ENCODE results near the gene POU3F1.

Gene POU3F1

DNA sequence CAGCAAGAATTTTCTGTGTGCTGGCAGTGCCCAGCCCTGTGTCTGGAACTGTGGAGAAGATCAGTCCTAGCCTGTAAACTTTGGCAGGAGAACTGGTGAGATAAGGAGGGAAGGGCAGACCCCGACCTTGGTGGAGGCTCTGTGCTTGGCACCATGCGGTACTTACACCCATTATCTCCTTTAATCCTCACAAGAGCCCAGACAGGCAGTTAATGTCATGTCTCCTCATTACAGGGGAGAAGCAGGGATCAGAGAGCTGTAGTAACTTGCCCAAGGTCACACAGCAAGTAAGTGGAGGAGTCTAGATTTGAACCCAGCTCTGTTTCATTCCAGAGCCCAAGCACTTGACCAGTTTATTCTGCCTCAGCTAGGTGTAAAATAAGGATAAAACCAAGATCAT is 13.9 kb upstream of the POU3F1 start:
- H3K4me3 ChIP-seq (replicated peaks; ENCODE audit: low read depth, low read length): no peak overlapping the region
- no peak for DNase-seq (ENCODE audit: extremely low read depth, low read depth)
- TF ChIP-seq, protein P1, sequence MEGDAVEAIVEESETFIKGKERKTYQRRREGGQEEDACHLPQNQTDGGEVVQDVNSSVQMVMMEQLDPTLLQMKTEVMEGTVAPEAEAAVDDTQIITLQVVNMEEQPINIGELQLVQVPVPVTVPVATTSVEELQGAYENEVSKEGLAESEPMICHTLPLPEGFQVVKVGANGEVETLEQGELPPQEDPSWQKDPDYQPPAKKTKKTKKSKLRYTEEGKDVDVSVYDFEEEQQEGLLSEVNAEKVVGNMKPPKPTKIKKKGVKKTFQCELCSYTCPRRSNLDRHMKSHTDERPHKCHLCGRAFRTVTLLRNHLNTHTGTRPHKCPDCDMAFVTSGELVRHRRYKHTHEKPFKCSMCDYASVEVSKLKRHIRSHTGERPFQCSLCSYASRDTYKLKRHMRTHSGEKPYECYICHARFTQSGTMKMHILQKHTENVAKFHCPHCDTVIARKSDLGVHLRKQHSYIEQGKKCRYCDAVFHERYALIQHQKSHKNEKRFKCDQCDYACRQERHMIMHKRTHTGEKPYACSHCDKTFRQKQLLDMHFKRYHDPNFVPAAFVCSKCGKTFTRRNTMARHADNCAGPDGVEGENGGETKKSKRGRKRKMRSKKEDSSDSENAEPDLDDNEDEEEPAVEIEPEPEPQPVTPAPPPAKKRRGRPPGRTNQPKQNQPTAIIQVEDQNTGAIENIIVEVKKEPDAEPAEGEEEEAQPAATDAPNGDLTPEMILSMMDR (IDR thresholded peaks at IDR 0.05; ENCODE audit: low read depth, low read length, missing control alignments): no peak

- no peak overlapping the region for H3K4me3 ChIP-seq (replicated peaks; ENCODE audit: low read depth, low read length)
- TF ChIP-seq, protein P1 (IDR thresholded peaks at IDR 0.05; ENCODE audit: low read depth, low read length, missing control alignments): no peak
- no peak for DNase-seq (ENCODE audit: extremely low read depth, low read depth)
These were observed 13.2 kb upstream of the POU3F1 start for GRCh38 chr1:38059635-38060250.

DNA sequence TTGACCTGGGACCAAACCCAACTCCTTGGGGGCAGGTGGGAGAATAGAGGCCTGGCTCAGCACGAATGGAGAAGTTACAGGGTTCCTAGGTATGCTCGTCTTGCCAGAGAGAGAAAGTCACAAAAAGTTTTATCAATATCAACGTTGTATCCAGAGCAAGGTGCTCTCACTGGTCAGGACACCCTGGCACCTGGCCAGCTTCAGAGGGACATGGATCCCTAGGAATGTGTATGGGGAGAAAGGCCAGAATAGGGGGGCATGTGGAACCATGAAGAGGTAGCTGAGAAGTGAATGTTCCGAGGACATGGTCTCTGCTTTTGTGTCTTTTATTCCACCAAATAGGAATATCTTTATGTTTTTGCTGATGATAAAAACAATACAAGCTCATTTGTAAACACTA is 9.4 kb upstream of the POU3F1 start:
- H3K4me3 ChIP-seq (replicated peaks; ENCODE audit: low read depth, low read length): no peak overlapping the region
- DNase-seq (ENCODE audit: extremely low read depth, low read depth): no peak
- TF ChIP-seq, protein P1 (IDR thresholded peaks at IDR 0.05; ENCODE audit: low read depth, low read length, missing control alignments): no peak

GRCh38 chr1:38055398-38055797 is 8.8 kb upstream of the POU3F1 start:
- H3K4me3 ChIP-seq (replicated peaks; ENCODE audit: low read depth, low read length): no peak overlapping the region
- DNase-seq (ENCODE audit: extremely low read depth, low read depth): no peak
- TF ChIP-seq, protein P1 (IDR thresholded peaks at IDR 0.05; ENCODE audit: low read depth, low read length, missing control alignments): no peak

DNA sequence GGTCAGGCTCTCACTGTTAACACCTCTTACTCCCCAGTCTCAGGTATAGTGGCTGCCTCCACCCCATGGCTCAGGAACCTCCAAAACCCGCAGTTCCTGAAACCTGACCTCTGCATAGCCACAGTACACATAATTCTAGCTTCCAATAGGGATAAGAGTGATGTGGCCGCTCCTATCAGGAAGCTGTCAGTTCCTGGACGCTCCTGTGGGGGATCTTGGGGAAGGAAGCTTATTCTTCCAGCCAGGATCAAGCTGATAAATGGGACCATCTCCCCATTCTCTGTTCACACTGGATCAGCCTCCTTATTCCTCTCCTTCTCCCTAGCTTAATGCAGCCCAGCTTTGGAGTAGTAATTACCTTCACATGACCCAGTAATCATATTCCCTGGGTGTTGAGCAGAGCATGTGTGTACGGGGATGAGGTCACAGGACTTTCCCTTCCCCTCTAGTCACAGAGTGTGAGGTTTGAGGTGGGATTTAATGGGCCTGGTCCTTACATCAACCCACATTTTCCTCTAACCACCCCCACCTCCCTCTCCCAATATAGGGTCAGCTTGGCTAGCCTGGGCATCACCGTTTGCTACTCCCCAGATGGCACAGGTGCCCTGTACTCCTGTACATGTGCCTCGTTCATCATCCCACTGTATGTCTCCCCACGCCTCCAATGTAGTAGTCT is 7.0 kb upstream of the POU3F1 start:
- no peak for DNase-seq (ENCODE audit: extremely low read depth, low read depth)
- H3K4me3 ChIP-seq (replicated peaks; ENCODE audit: low read depth, low read length): no peak overlapping the region
- TF ChIP-seq, protein P1 (IDR thresholded peaks at IDR 0.05; ENCODE audit: low read depth, low read length, missing control alignments): no peak

DNA sequence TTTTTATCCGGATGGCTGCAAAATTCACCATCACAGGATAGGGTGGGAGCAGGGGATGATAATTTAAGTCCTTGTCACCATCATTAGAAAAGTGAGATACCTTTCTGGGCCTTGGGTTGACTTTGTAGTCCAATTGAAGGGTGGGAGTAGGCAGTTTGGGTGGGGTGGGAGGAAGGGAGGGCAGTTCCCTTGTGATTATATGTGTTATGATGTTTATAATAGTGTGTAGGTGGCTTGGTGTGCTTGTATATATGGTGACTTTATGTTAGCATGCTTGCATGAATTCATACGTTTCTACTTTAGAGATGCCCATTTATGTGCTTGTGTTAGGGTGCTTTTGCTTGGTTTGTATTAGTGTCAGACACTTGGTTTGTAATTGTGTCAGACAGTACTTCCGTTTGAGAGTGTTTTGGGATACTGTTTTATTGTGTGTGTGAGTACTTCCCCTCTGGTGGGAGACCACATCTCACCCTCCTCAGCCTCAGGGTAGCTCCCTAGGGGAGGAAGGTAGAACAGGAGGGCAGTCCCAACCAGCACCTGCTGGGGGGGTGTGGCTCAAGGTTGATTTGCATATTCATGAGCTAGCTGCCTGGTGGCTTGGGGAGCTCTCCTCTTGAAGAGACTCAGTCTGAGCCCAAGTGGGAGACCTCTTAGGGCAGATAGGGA is 6.3 kb upstream of the POU3F1 start:
- TF ChIP-seq, protein P1 (IDR thresholded peaks at IDR 0.05; ENCODE audit: low read depth, low read length, missing control alignments): no peak
- no peak overlapping the region for H3K4me3 ChIP-seq (replicated peaks; ENCODE audit: low read depth, low read length)
- no peak for DNase-seq (ENCODE audit: extremely low read depth, low read depth)
